Ascending aorta (tissue), 2 donors: ENCODE measurements around the gene BRPF1. TPM values are rescaled to one million over a fixed set of nuclear protein-coding genes. Genes with fewer than 3 reads are reported as not detected.

Source experiments
- DNase-seq, 2 donors: peaks; one replicate each; pipeline ENCODE4 v3.0.0-alpha.2; 2019; ENCODE audit warnings: low spot score in 2 of 2
- H3K27ac ChIP-seq, 2 donors: fragments of 200-600 bp; sonication (generic); one replicate each; pipeline ENCODE4 v1.5.1; 2016 to 2017; ENCODE audit warnings: mild to moderate bottlenecking in 1 of 2
- H3K27me3 ChIP-seq: fragments of 200-600 bp; sonication (generic); one replicate; pipeline ENCODE4 v1.5.1; 2017
- H3K36me3 ChIP-seq, 2 donors: fragments of 200-600 bp; sonication (generic); one replicate each; pipeline ENCODE4 v1.5.1; 2016
- H3K4me1 ChIP-seq, 2 donors: fragments of 200-600 bp; sonication (generic); one replicate each; pipeline ENCODE4 v1.5.1; 2016 to 2017; ENCODE audit warnings: mild to moderate bottlenecking in 1 of 2
- H3K4me3 ChIP-seq, 2 donors: fragments of 200-600 bp; sonication (generic); one replicate each; pipeline ENCODE4 v1.5.1; 2016 to 2017; ENCODE audit warnings: mild to moderate bottlenecking in 1 of 2
- H3K9me3 ChIP-seq, 2 donors: fragments of 200-600 bp; sonication (generic); one replicate each; pipeline ENCODE4 v1.5.1; 2016
- CTCF ChIP-seq, 3 experiments: fragments of 200-600 bp in 2 of 3; fragments of 450-650 bp in 1 of 3; sonication (generic) in 2 of 3; IDR thresholded peaks; one replicate each; pipeline ENCODE4 v1.5.1; 2016 to 2019; ENCODE audit warnings: antibody characterized with exemption in 3 of 3, mild to moderate bottlenecking in 1 of 3, moderate library complexity in 1 of 3
- intact Hi-C: fragments of 100-400 bp; cut with DNase I; formaldehyde crosslinking; loops from one replicate; pipeline ENCODE4 v1.15.1; 2023
- total RNA-seq: library from RNA; depleted of rRNA; stranded (reverse); fragments of >200 nt; gene quantifications from one replicate; pipeline ENCODE4 v1.1.0, GENCODE V29; 2016

The BRPF1 gene
- total RNA-seq, 1 donor from 2014 or later, result 18.6 TPM

GRCh38 chr3:9701711-9702110, 29.8 kb upstream of the BRPF1 start:
- Histone ChIP-seq H3K4me1 (peaks cover 0 to 9% of the 10 kb centered on the region in 2 donors), H3K4me3 (no peak overlapping the region), H3K27me3 (peaks cover 3% of the 10 kb centered on the region), H3K27ac (no peak overlapping the region), H3K9me3 (no peaks in the 10 kb centered on the region), H3K36me3 (peaks cover 22 to 64% of the 10 kb centered on the region in 2 donors)
- intact Hi-C loops, result no loop called here
- TF ChIP-seq CTCF (IDR thresholded peaks at IDR 0.05), result no peak
- no peak for DNase-seq

GRCh38 chr3:9703240-9703639, 28.3 kb upstream of the BRPF1 start:
- TF ChIP-seq CTCF (IDR thresholded peaks at IDR 0.05), result no peak
- H3K36me3 ChIP-seq, result peaks cover 10 to 49% of the 10 kb centered on the region in 2 donors
- no peak overlapping the region for H3K27ac ChIP-seq
- DNase-seq, result no peak
- H3K9me3 ChIP-seq, result no peaks in the 10 kb centered on the region
- H3K4me3 ChIP-seq, result no peak overlapping the region
- peaks cover 3% of the 10 kb centered on the region for H3K27me3 ChIP-seq
- H3K4me1 ChIP-seq, result peaks cover 0 to 9% of the 10 kb centered on the region in 2 donors
- intact Hi-C loops, result no loop called here

GRCh38 chr3:9703736-9704346, 27.7 kb upstream of the BRPF1 start, which contains the start of gene CPNE9:
TSS of gene CPNE9 (plus strand) at chr3:9703833. CDS start at chr3:9703997, 164 bp downstream.
- peaks cover 3% of the 10 kb centered on the region for H3K27me3 ChIP-seq
- TF ChIP-seq CTCF (IDR thresholded peaks at IDR 0.05), result no peak
- no peak within 1 kb of the TSS for H3K27ac ChIP-seq
- peak within 1 kb of the TSS; percentile 45 to 47 for H3K4me3 ChIP-seq
- peaks cover 0 to 9% of the 10 kb centered on the region in 2 donors for H3K4me1 ChIP-seq
- H3K9me3 ChIP-seq, result no peaks in the 10 kb centered on the region
- peaks cover 7 to 43% of the 10 kb centered on the region in 2 donors for H3K36me3 ChIP-seq
- intact Hi-C loops, result no loop called here
- DNase-seq, result no peak

GRCh38 chr3:9704347-9705322, 26.9 kb upstream of the BRPF1 start:
- intact Hi-C loops, result no loop called here
- no peak for DNase-seq

More at GRCh38 chr3:9704347-9705322, 26.9 kb upstream of the BRPF1 start:
- Histone ChIP-seq H3K27ac (no peak overlapping the region), H3K9me3 (no peaks in the 10 kb centered on the region), H3K4me1 (peaks cover 0 to 9% of the 10 kb centered on the region in 2 donors), H3K36me3 (peaks cover 7 to 35% of the 10 kb centered on the region in 2 donors), H3K4me3 (peak overlapping the region; percentile 45 to 47), H3K27me3 (peaks cover 3% of the 10 kb centered on the region)
- TF ChIP-seq CTCF (IDR thresholded peaks at IDR 0.05), result no peak
